HG03064 (cell line): Measurements from ENCODE around the gene COL6A2.

Experiments used
- ATAC-seq: cut with Tn5 transposase; IDR thresholded peaks from one replicate; pipeline ENCODE4 v1.9.1; 2021; ENCODE audit warnings: low read depth; ENCODE audit not compliant: unreplicated experiment

Gene COL6A2

GRCh38 chr21:46151989-46152926 lies 54.3 kb downstream of the COL6A2 start:
- no peak for ATAC-seq

- ATAC-seq, result no peak
These were observed 55.0 kb downstream of the COL6A2 start for GRCh38 chr21:46152927-46153246.

- no peak for ATAC-seq
These were observed 55.6 kb downstream of the COL6A2 start for GRCh38 chr21:46153247-46154154.

GRCh38 chr21:46154155-46154954 lies 56.4 kb downstream of the COL6A2 start:
- no peak for ATAC-seq

- ATAC-seq, result no peak
These were observed 57.1 kb downstream of the COL6A2 start for GRCh38 chr21:46154955-46155513.

GRCh38 chr21:46155514-46156377 lies 57.8 kb downstream of the COL6A2 start, which contains the start of gene FTCD:
Gene FTCD (minus strand): TSS chr21:46155579. CDS start chr21:46155523, 56 bp downstream.
- ATAC-seq, result no peak

- ATAC-seq, result no peak
These were observed 58.4 kb downstream of the COL6A2 start for GRCh38 chr21:46156378-46156645.

GRCh38 chr21:46156678-46157077 lies 58.8 kb downstream of the COL6A2 start:
- ATAC-seq, result no peak

GRCh38 chr21:46157396-46157986 lies 59.6 kb downstream of the COL6A2 start:
- ATAC-seq, result no peak

GRCh38 chr21:46157987-46158451 lies 60.1 kb downstream of the COL6A2 start:
- no peak for ATAC-seq

GRCh38 chr21:46158666-46159300 lies 60.9 kb downstream of the COL6A2 start:
- ATAC-seq, result no peak

- ATAC-seq, result no peak
These were observed 61.5 kb downstream of the COL6A2 start for GRCh38 chr21:46159390-46159789.

GRCh38 chr21:46159841-46160656 lies 62.1 kb downstream of the COL6A2 start:
- no peak for ATAC-seq

- no peak for ATAC-seq
These were observed 62.7 kb downstream of the COL6A2 start for GRCh38 chr21:46160657-46160906.

GRCh38 chr21:46160907-46161632 lies 63.2 kb downstream of the COL6A2 start:
- ATAC-seq, result no peak

GRCh38 chr21:46161633-46162592 lies 64.0 kb downstream of the COL6A2 start:
- ATAC-seq, result no peak
